Left lobe of liver (tissue), 2 donors: ENCODE data around the gene SPRED2. TPM values are rescaled to one million over a fixed set of nuclear protein-coding genes. Genes with fewer than 3 reads are reported as not detected.

Source experiments
- ATAC-seq: fragments of 200-7000 bp; cut with Tn5 transposase; one replicate; pipeline ENCODE4 v1.9.1; 2020; ENCODE audit warnings: mild to moderate bottlenecking, moderate library complexity
- DNase-seq: peaks from one replicate; pipeline ENCODE4 v3.0.0-alpha.2; 2020; ENCODE audit warnings: low spot score
- total RNA-seq: library from RNA; stranded (reverse); gene quantifications from one replicate; pipeline ENCODE4 v1.2.1, GENCODE V29; 2021
- donor health status: DM: no; HTN: no; CAD: no; lungs with moderate emphysema.
- donor health status: DM: no; HTN: yes; CAD: no.

SPRED2 gene
- total RNA-seq, 1 donor from 2014 or later = 17.3 TPM

DNA sequence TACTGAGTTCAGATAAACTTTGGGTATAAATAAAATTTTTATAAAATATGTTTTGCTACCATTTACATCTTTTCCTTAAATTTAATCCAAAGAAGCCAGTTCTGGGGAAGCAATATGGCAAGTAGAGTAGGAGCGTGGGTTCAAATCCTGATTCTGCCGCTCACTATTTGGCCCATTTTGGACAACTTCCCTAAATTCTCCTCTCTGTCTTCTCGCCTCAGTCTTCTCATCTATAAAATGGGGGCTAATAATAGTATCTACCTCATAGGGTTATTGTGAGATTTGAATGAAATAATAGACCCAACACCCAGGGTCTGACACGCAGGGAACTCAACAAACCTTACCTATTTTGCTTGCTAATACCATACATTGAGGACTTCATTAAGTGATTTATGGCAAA, 145.0 kb downstream of the SPRED2 start:
- ATAC-seq = no peak
- no peak for DNase-seq

DNA sequence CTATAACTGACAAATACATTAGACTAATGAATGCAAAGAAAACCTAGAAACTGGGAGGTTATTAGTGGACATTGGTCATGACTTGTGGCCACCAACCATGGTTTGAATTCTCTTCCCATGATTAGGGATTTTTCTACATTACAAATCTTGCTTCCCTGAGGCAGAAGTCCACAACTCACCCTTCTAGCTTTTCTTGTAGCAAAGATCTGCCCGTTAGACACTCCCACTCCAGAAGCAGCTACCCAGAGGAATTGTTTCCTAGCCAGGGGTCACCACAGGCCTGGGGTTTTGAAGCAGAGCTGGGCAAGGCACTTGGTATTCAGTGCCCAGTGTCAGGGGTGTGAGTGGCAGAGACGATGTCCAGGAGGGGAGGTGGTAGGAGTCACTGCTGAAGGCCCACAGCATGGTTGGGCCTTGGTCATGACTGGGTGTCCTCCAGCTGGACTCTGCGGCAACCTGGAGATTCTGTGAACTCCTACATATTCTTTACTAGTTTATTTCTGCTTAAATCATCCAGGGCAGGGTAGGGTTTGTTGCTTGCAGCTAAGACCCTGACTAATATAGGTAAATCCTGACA, 149.8 kb downstream of the SPRED2 start:
- no peak for DNase-seq
- ATAC-seq = no peak

DNA sequence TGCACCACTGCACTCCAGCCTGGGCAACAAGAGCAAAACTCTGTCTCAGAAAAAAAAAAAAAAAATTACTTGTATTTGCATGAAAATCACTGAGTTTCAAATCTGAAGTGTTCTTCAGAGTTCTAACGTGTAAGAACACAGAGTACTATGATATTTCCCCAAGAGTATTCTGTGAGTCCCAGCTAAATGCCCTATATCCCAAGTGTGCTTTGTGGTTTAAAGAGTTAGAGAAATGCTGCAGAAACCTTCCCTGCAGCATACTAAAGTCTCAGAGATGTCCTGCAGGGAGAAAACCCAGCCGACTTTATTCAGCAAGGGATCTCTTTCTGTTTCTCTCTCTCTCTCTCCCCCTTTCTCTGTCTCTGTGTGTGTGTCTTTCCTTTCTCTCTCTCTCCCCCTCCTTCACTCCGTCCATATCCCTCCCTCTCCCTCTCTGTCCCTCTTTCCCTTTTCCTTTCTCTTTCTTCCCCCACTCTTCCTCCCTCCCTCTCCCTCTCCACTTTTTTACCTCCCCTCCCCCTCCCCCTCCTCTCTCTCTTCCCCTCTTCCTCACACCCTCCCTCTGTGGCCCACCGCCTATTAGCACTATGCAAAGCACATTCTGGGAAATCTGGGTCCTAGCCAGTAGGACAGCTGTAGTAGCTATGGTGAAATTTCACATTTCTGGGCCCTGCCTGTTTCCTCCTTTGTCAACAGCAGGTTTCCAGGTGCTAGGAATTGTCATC, 150.6 kb downstream of the SPRED2 start:
- DNase-seq (no peak), ATAC-seq (peak; percentile 17)

DNA sequence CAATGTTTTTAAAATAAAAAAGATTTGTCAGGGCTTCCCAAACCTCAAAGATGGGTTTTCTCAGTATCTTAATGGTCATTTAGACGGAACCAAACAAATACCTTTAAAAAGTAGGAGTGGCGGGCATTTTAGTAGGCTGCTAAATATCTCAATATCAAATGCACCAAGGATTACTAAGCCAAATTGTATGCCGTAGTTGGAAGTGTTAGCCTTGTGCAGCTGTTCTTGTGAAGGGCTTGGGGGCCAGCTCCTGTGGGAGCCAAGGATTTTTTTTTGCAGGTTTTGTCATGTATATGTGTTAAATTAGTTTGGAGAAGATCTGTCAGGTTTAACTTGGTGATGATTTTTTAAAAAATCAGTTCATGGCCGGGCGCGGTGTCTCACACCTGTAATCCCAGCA, 152.6 kb downstream of the SPRED2 start:
- ATAC-seq = no peak

DNA sequence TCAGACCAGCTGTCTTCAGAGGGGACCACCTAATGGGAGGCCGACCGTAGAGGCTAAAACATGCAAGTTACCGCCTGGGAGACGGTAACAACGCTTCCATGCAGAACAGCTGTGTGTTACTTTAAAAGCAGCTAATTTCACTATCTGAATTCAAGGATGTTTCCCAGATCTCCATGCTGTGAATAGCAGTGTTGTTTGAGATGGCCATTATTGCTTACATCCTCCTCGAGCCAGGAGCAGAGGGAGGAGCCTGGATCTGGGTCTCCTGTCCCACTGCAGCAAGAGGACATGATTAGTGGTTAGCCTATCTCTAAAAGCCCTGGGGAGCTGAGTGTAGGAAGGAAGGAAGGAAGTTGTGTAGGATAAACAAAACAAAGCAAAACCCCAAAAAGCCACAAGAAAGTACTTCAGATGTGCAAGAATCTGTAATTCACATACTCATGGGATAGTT, 153.8 kb downstream of the SPRED2 start:
- ATAC-seq (peak; percentile 61), DNase-seq (no peak)

More for the DNA sequence above, 152.6 kb downstream of the SPRED2 start:
- DNase-seq = no peak

DNA sequence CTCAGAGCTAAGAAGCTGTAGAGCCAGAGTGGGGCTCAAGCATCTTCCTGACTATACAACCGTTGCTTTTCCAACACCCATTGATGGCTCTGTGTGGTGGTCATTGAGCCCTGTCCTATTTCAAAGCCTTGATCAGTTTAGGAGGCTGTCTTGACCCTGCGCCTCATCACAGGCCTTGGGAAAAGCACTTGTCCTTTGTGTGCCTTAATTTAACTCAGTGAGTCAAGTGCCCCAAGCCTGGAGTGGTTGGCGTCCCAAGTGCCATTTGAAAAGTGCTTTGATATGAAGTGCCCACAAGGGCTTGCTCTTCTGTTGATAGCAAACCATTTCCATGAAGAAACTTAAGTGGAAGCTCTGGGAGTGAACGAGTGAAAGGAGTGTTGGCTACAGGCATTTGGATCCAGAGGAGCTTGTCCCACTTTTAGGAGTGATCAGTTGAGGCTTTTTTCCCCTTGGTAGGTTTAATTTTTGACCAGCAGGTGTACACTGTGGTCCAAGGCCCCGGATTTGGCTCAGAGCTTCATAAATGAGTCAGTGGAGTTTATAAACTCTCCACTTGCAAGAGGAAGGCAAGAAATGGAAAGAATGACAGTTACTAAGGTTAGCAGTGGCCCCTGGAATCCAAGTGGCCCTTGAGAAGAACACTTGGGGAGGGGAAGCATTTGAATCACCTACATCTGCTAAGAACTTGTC, 154.5 kb downstream of the SPRED2 start:
- DNase-seq (no peak), ATAC-seq (peak; percentile 21)

DNA sequence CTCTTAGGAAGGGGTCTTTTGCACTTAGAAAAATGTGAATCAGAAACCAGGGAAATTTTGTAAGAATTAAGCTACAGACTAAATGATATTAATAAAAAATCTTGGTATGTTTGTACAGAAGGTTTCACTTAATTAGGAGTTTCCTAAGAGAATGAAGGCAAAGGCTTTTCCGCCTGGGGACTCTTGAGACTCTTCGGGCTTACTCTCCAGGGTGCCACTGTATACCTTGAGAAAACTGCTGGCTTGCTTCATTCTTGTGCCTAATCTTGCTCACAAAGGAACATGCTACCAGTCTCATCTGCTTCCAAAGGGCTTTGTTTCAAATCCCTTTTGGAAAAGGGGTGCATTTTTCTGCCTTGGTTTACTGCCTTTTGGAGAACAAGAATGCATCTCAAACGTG, 155.3 kb downstream of the SPRED2 start:
- no peak for DNase-seq
- ATAC-seq = no peak

DNA sequence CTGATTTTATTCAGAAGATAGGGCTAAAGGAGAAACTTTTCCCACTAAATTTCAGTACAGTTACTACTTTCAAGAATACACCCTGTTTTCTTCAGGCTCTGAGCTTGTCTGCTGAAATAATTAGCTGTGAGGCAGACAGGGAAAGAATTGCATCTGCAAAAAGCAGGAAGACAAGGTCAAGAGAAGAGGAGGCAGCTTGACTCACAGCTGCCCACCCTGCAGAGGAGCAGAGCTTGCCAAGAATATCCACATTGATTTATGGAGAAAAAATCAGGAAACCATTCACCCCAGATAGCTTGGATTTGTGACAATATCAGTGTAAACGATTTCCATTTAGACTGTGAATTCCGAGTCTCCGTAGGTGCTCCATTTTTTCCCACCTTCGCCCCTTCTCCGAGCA, 155.8 kb downstream of the SPRED2 start:
- no peak for ATAC-seq

DNA sequence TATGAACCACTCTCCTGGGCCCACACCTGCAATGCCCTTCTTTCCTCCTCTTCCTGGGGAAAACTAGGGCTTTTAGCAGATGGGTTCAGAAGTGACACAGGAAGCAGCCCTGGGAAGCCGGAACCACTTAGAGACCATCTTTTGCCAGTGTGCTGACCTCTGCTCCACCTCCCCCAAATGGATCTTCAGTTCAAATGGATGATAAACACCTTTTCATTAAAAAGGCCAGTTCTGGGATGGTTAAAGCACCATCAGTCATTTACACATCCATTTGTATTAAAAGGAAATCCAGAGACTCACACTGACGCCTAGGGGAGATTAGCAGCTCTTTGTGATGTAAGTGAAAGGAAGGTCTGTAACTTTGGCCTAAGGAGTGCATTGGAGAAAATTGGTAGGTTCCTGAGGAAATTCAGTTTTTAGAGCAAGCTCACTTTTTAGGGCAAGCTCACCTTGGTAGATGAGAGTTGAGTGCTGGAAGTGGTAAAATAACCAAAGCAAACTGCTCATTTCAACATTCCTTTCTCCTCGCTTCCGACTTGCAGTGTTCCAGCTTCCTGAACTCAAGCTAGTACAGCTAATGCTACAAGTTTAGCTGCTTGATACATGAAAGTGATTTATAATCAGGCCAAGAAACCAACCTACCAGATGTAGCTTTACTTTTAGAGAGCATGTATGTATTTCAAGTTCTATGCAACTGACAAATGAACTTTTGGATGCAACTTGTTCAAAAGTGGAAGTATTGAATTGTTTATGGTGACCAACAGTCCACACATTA, 157.1 kb downstream of the SPRED2 start:
- ATAC-seq (no peak), DNase-seq (no peak)

More for the DNA sequence above, 155.8 kb downstream of the SPRED2 start:
- DNase-seq = no peak

DNA sequence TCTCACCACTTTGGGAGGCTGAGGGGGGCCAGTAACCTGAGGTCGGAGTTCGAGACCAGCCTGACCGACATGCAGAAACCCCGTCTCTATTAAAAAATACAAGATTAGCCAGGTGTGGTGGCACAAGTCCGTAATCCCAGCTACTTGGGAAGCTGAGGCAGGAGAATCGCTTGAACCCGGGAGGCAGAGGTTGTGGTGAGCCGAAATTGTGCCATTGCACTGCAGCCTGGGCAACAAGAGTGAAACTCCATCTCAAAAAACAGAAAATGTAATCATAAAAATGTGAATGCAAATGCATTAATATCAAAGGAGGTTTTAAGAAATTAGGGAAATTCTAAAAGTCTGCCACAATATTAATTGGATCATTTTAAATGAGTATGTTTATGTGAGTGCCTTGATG, 159.1 kb downstream of the SPRED2 start:
- DNase-seq (no peak), ATAC-seq (no peak)

DNA sequence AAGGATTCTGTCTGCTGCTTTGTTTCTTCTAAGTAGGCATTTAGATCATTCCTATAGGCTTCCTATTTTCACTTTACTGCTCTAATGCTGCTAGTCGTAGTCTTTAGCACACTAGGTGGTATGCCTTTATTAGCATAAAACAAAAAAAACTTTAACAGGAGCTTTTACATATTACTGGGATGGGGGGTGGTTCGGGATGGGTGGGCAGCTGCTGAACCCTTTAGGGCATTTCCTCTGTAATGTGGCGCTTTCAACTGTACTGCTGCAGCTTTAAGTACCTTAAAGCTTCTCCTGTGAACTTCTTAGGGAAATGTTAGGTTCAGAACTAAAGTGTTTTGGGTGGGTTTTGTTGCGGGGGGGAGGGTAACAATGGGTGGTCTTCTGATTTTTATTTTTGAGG, 163.4 kb downstream of the SPRED2 start:
- DNase-seq (no peak), ATAC-seq (no peak)

DNA sequence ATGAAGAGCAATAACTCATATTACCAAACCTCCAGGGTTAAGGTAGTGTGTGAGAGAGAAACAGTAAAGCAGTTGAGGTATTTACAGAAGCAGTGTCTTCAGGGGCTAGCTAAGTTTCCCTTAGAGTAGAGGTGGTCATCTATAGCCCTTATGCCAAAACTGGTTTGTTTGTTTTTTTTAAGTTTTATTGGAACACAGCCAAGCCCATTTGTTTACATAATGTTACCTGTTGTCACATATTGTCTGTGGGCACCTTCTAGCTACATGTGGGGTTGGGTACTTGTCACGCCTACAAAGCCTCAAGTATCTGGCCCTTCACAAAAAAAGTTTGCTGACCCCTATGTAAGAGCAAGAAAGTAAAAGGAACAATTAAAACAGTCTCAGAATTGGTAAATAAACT, 165.4 kb downstream of the SPRED2 start:
- DNase-seq (no peak), ATAC-seq (no peak)

DNA sequence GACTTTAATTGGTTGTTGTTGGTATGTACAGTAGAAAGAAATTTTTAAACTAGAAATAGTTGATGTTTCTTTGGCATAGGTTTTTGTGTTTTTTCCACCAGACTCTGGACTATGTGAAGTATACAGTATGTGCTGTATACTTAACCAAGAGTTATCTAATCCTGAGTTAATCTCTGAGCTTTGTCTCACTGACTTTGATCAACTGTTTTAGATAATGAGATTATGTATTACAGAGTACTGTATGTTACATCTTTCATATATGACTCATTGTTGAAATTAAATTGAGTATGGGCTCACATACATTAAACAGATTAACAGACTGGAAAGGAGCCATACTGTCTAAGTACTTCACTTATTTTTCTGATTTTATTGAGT, 166.7 kb downstream of the SPRED2 start:
- no peak for ATAC-seq

DNA sequence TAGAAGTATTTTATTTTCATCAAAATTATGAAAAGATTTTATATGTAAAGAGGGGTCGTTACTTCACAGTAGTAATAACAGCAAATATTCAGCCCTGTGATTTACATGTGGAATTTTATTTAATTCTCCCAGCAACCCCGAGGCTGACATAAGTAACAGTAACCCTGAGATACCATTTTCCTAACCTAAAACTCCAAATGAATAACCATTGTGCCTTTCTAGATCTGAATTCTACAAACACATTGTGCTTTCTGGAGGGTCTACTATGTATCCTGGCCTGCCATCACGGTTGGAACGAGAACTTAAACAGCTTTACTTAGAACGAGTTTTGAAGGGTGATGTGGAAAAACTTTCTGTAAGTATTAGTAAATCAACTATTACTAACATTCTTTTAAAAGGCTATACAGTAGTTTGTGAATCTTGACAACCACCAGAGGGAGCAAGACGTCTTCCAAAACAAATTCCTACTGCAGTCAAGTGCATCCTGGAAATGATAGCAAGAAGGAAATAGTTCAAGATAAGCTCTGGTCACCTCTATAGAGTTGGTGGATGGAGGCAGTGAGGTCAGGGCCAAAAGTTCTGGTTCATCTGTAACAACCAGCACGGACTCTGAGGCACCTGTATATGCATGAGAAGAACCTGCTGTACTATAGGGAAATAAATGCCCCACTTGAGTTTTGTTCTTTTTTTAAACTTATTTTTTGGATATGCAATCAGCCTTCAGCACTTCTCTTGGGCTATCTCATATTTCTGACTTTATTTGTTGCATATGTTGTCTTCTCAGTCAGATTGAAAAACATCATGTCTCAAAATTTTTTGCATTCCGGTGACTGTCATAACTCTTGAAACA, 167.4 kb downstream of the SPRED2 start:
- DNase-seq (no peak), ATAC-seq (peak; percentile 92)

More for the DNA sequence above, 166.7 kb downstream of the SPRED2 start:
- DNase-seq = no peak

DNA sequence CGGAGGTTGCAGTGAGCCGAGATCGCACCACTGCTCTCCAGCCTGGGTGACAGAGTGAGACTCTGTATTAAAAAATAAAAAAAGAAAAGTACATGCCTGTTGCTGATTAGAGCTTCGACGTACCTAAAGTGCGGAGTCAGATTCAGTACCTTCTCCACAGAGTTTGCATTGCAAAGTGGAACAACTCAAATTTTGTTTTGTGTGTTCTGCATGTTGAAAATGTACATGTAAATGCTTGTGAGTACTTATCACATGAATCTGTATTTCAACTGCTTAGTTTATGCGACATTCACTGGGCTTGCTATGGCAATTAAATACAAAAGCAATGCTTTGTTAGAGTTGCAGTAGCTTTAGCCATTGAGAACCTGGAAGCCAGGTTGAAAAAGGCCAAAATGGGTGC, 168.4 kb downstream of the SPRED2 start:
- no peak for DNase-seq
- ATAC-seq = no peak

DNA sequence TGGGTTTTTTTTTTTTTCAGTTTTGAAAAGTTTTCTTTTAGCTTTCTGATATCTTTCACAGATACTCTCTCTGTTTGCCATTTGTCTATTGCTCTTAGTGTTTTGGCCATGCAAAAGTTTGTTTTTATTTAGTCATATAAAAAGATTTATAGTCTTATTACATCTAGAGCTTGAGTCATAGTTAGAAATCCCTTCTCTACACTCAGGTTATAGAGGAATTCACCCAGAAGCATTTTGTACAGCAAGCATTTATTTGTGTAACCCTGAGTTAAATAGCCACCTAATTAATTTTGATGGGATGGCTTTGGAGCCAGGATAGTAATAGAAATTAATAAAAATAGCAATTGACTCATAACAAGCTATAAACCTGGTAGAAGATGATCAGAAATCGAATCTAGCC, 169.1 kb downstream of the SPRED2 start:
- ATAC-seq (no peak), DNase-seq (no peak)

DNA sequence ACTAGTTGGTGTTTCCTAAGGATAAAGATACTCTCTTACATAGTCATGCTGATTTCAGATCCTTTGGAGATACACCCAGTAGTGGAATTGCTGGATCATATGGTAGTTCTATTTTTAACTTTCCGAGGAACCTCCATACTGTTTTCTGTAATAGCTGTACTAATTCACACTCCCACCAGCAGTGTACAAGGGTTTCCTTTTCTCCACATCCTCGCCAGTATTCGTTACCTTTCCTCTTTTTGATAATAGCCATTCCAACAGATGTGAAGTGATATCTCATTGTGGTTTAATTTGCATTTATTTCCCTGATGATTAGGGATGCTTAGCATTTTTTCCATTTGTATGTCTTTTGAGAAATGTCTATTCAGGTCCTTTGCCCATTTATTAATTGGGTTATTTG, 170.7 kb downstream of the SPRED2 start:
- no peak for ATAC-seq
- no peak for DNase-seq
